Stimulated activated naive CD8-positive, alpha-beta T cell treated with anti-CD3 and anti-CD28 coated beads, Interleukin-15, Interleukin-2, amounts not matched to agents 100 ng/mL and 50 ng/mL, for 24 hours (primary cell): ENCODE measurements around the gene ZNF865.

Experiments used
- H3K27ac Mint-ChIP-seq: one replicate; pipeline ENCODE4 v1.8.0; 2021; ENCODE audit warnings: mild to moderate bottlenecking, mixed read lengths
- H3K27me3 Mint-ChIP-seq: one replicate; pipeline ENCODE4 v1.8.0; 2021; ENCODE audit warnings: mixed read lengths
- H3K36me3 Mint-ChIP-seq: one replicate; pipeline ENCODE4 v1.8.0; 2021; ENCODE audit warnings: low read depth, mixed read lengths
- H3K4me1 Mint-ChIP-seq: one replicate; pipeline ENCODE4 v1.8.0; 2021; ENCODE audit warnings: low read depth, mixed read lengths
- H3K4me3 Mint-ChIP-seq: one replicate; pipeline ENCODE4 v1.8.0; 2021; ENCODE audit warnings: mild to moderate bottlenecking, mixed read lengths
- H3K9me3 Mint-ChIP-seq: one replicate; pipeline ENCODE4 v1.8.0; 2021; ENCODE audit warnings: mixed read lengths

ZNF865 gene

DNA sequence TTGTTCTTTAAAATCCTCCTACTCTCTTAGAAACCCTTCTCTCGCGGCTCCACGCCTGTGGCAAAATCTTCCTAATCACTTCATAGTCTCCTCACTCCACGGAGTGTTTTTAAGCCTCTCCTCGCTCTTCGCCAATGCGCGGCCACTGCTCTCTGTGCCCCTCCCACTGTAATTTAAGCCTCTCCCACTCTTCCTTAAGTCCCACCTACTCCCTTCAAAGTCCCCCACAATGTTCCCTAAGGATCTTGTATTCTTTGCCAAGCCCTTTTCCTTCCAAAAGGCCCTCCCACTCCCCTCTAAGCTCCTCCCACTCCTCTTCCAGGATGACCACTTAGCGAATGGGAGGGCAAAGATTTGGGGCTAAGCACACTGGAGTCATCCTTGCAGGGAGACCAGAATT lies 7.4 kb upstream of the ZNF865 start:
- Mint-ChIP-seq H3K27me3 (no peaks in the 10 kb centered on the region), H3K4me1 (peaks cover 25% of the 10 kb centered on the region), H3K9me3 (no peaks in the 10 kb centered on the region), H3K36me3 (peaks cover 41% of the 10 kb centered on the region), H3K4me3 (no peak overlapping the region), H3K27ac (no peak overlapping the region)

DNA sequence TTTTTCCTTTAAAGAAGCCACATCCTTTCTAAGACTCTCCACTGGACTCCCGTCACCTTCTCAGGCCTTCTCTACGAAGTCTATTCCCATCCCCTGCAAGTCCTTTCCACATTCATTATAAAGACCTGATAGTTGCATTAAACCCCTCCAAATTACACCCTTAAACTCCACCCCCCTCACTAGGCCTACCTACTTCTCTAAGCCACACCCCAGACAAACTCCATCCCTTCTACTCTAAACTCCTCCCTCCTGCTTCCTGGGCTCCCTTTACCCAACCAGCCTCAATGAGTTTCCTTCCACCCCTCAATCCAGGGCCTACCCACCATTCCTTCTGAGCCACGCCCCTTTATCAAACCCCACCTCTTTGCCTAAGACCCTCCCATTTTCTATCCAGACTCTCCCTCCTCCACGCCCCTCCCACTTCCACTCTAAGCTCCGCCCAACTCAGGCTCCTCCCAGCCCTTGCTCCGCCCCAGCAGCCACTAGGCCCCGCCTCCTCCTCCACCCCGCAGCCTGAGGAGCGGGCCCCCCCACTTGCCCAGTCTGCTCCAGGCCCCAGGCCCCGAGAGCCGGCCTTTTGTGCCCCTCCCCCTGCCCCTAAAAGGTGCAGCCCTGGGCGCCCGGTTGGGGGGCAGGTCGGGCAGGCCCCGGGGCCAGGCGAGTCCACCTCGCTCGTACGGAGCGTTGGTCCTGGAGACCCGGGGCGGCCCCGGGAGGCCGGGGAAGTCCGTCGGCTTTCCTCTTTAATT lies 6.6 kb upstream of the ZNF865 start:
- peaks cover 31% of the 10 kb centered on the region for H3K4me1 Mint-ChIP-seq
- peak overlapping the region; percentile 95 for H3K4me3 Mint-ChIP-seq
- no peaks in the 10 kb centered on the region for H3K9me3 Mint-ChIP-seq
- peak overlapping the region; percentile 98 for H3K27ac Mint-ChIP-seq
- no peaks in the 10 kb centered on the region for H3K27me3 Mint-ChIP-seq
- peaks cover 41% of the 10 kb centered on the region for H3K36me3 Mint-ChIP-seq

DNA sequence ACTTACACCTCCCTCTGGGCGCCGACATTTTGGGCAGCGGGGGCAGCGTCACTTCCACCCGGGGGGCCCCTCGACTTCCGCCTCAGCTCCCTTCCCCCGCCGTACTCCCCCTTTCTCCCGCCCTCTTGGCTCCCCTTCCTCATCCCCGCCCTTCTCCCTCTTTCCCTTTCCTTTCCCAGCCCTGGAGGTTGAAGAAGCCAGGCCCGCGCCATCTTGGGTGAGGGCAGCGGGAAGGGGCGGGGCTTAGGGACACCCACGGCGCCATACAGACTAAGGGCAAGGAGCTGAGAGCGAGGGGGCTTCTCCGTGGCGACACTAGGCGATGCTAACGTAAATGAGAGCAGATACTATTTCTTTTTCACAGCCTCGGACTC lies 6.0 kb upstream of the ZNF865 start, which contains the start of gene FIZ1:
FIZ1 (minus strand) TSS at position 50 of the 374 bp plus-strand sequence. CDS start 1,652 bp downstream, outside the sequence.
- Mint-ChIP-seq H3K4me1 (peaks cover 33% of the 10 kb centered on the region), H3K27me3 (no peaks in the 10 kb centered on the region), H3K9me3 (no peaks in the 10 kb centered on the region), H3K4me3 (peak within 1 kb of the TSS; percentile 95), H3K36me3 (peaks cover 41% of the 10 kb centered on the region), H3K27ac (peak within 1 kb of the TSS; percentile 98)

DNA sequence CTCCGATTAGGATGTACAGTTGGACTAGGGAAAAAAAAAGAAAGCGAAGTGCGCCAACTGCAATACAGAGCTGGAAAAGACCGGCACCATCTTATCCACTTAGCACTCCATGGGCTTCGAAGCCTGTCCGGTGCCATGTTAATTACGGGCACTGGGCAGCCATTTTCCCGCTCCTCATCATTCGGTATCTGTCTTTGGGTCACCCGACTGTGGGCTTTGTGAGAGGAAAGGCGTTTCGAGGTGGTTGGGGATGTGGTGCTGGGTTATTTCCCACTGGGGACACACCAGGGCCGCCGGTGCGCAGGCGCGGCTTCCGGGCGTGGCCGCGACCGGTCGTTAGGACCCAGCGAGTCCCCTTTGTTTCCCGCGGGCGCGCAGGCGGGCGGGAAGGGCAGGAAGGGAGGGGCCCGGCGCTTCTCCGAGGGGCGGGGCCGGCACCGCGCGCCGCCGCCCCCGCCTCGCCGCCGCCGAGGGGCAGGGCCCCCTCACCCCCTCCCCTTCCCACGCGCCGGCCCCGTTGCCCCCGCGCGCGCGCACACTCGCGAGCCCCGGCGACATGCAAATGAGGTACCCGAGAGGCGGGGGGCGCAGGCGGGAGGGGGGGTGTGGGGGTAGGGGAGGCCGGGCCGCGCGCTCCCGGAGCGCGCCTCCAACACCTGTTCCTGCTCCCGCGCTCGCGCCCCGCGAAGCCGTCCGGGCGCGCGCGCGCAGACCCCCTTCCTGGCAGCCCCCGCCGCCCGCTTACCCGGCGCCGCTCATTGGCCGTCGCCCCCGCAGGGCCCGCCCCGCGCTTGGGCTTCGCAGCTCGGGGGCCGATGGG lies 5.4 kb upstream of the ZNF865 start, which contains the start of gene ZNF524:
ZNF524 (plus strand) TSS at position 447 of the 820 bp plus-strand sequence. CDS start 1,825 bp downstream, outside the sequence.
- Mint-ChIP-seq H3K4me3 (peak within 1 kb of the TSS; percentile 95), H3K36me3 (peaks cover 36% of the 10 kb centered on the region), H3K9me3 (no peaks in the 10 kb centered on the region), H3K4me1 (peaks cover 37% of the 10 kb centered on the region), H3K27ac (peak within 1 kb of the TSS; percentile 98), H3K27me3 (no peaks in the 10 kb centered on the region)

DNA sequence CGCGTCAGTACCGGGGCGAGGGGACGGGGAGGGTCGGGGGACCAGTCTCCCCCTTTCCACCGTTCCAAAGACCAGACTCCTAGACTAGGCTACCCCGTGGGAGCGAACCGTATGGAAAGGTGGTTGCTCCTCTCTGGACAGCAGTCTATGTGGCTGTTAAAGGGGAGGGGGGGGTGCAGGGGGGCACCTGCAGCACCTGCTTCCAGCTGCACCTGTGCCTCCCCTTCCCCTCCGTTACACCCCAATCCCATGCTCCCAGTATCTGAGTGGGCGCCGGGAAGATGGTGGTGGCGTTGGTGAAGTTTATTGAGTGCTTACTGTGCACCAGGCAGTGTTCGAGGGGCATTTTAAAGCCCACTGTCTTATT lies 4.8 kb upstream of the ZNF865 start:
- Mint-ChIP-seq H3K27ac (no peak overlapping the region), H3K27me3 (no peaks in the 10 kb centered on the region), H3K4me3 (peak overlapping the region; percentile 85), H3K9me3 (no peaks in the 10 kb centered on the region), H3K4me1 (peaks cover 37% of the 10 kb centered on the region), H3K36me3 (peaks cover 30% of the 10 kb centered on the region)

DNA sequence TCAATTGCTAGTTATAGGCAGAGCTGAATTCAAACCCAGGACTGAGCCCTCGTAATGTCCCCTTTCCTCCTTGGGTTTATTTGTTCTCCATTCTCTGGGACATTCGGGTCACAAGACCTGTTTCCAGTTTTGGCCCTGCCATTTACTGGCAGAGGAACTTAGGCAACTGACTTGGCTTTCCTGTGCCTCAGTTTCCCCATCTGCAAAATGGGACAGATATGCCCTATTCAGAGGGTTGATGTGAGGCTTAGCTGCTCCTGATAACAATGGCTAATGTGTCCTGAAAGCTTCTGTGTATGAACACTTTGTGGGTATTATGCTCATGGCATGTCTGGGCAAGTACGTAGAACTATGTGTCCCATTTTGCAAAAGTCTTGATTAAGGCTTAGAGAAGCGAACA lies 4.4 kb upstream of the ZNF865 start:
- Mint-ChIP-seq H3K27me3 (no peaks in the 10 kb centered on the region), H3K36me3 (peaks cover 26% of the 10 kb centered on the region), H3K4me3 (peak overlapping the region; percentile 85), H3K4me1 (peaks cover 41% of the 10 kb centered on the region), H3K9me3 (no peaks in the 10 kb centered on the region), H3K27ac (no peak overlapping the region)

DNA sequence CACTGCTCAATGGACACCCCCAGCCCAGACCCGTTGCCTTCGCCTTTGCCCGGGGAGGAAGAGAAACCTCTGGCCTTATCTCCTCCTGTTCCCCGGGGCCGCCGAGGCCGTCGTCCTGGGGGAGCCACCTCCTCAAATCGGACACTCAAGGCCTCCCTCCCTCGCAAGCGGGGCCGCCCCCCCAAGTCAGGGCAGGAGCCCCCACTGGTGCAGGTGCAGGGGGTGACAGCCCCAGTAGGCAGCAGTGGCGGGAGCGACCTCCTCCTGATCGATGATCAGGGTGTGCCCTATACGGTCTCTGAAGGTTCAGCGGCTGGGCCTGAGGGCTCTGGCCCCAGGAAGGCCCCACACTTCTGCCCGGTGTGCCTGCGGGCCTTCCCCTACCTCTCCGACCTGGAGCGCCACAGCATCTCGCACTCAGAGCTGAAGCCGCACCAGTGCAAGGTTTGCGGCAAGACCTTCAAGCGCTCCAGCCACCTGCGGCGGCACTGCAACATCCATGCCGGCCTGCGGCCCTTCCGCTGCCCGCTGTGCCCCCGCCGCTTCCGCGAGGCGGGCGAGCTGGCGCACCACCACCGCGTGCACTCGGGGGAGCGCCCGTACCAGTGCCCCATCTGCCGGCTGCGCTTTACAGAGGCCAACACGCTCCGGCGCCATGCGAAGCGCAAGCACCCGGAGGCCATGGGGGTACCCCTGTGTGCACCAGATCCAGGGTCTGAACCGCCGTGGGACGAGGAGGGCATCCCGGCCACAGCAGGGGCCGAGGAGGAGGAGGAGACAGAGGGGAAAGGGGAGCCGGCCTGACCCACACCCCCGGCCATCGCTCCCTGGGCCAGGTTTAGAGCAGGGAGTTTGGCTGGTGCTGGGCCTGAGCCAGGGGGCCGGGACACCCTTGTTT lies 3.1 kb upstream of the ZNF865 start:
- Mint-ChIP-seq H3K36me3 (peaks cover 25% of the 10 kb centered on the region), H3K27me3 (no peaks in the 10 kb centered on the region), H3K4me1 (peaks cover 49% of the 10 kb centered on the region), H3K9me3 (no peaks in the 10 kb centered on the region), H3K27ac (no peak overlapping the region), H3K4me3 (no peak overlapping the region)

DNA sequence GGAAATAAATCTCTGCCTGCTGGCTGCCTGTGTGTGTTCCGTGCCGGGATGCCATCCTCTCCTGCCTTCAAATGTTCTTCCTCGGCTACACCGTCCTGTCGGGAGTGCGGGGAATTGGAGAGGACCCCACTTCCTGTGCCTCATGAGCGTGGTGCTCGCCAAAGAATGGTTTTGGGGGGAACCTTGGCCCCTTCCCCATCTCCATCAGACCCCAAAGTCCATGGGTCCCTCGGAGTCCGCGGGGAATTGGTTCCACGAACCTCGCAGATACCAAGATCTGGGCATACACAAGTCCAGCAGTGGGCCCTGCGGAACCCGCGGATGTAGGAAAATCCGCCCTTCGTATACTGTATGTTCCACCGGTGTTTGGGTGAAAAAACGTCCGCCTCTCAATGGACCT lies 2.3 kb upstream of the ZNF865 start:
- Mint-ChIP-seq H3K9me3 (no peaks in the 10 kb centered on the region), H3K27me3 (no peaks in the 10 kb centered on the region), H3K27ac (no peak overlapping the region), H3K36me3 (peaks cover 26% of the 10 kb centered on the region), H3K4me1 (peaks cover 54% of the 10 kb centered on the region), H3K4me3 (no peak overlapping the region)

DNA sequence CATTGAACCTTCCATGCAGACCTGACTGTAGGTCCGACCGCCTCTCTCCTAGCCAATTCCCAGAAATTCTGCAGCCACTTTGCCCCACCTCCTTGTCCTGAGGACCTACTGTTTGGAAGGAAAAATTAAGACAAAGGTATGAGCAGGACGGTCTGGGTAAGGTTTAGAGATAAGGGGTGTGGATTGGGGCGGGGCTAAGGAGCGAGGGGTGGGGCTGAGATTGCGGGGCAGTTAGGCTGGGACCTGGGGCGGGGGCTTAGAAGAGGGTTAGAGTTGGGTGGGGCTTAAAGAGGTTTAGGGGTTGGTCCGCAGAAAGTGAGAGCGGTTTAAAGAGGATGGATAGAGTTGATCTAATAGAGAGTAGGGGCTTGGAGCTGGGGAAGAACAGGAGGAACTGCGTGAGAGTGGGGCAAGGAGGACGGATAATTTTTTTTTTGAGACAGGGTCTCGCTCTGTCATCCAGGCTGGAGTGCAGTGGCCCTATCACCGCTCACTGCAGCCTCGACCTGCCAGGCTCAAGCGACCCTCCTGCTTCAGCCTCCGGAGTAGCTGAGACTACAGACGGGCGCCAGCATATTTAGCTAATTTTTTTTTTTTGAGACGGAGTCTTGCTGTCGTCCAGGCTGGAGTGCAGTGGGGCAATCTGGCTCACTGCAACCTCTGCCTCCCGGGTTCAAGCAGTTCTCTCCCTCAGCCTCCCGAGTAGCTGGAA lies 1.7 kb upstream of the ZNF865 start:
- Mint-ChIP-seq H3K4me3 (no peak overlapping the region), H3K27me3 (no peaks in the 10 kb centered on the region), H3K9me3 (no peaks in the 10 kb centered on the region), H3K36me3 (peaks cover 27% of the 10 kb centered on the region), H3K4me1 (peaks cover 54% of the 10 kb centered on the region), H3K27ac (peak overlapping the region; percentile 28)

DNA sequence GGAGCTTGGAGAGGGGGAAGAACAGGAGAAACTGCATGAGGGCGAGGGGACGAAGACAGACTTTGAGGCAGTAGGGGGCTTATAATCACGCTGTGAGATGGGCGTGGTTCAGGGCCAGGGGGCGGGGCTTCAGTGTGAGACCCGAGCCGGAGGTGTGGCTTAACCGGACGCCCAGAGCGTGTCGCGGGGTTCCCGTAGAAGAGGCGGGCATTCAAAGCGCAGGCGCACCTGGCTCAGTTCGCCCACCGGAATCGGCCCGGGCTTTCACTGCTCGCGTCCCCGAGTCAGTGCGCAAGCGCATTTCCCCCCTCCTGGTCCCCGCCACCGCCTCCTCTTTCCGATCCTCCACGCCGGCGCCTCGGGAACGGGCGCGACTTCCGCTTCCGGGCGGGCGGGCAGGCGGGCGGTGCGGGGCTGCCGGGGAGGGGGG lies 225 bp upstream of the ZNF865 start:
- peak overlapping the region; percentile 96 for H3K27ac Mint-ChIP-seq
- no peaks in the 10 kb centered on the region for H3K9me3 Mint-ChIP-seq
- no peaks in the 10 kb centered on the region for H3K27me3 Mint-ChIP-seq
- H3K4me1 Mint-ChIP-seq, result peaks cover 61% of the 10 kb centered on the region
- peak overlapping the region; percentile 85 for H3K4me3 Mint-ChIP-seq
- peaks cover 36% of the 10 kb centered on the region for H3K36me3 Mint-ChIP-seq

DNA sequence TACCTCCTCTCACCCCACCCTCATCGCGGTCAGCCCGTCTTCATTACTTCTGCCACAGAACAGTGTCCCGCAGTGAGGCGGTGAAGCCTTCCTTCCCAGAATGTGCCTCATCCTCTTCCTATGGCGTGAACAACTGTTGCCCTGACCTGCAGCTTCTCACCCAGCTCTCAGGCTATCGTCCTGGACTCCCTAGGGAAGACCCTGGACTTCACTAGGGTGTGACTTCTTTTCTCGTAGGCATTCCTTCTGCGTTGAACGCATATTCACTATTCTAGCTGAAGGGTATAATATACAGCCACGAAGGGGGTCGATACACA lies 982 bp downstream of the ZNF865 start:
- no peaks in the 10 kb centered on the region for H3K9me3 Mint-ChIP-seq

DNA sequence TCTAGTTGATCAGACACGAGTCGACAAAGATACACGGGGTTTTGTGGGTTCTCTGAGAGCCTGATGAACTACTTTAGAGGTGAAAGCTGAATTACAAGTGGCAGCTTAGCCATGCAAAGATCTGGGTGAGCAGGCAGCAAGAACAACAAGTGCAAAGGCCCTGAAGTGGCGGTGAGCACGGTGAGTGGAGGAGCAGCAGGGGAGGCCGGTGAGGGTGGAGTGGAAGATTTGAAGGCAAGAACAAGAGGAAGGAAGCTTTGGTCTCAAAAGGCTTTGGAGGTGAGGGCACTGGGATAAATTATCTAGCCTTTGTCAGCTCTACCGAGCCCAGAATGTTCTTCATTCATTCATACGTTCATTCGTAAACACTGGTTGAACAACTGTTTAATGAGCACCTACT lies 1.4 kb downstream of the ZNF865 start:
- Mint-ChIP-seq H3K27me3 (no peaks in the 10 kb centered on the region), H3K4me3 (peak overlapping the region; percentile 95), H3K9me3 (no peaks in the 10 kb centered on the region), H3K36me3 (peaks cover 36% of the 10 kb centered on the region), H3K4me1 (peaks cover 64% of the 10 kb centered on the region), H3K27ac (peak overlapping the region; percentile 98)

More for the DNA sequence above, 982 bp downstream of the ZNF865 start:
- H3K27me3 Mint-ChIP-seq, result no peaks in the 10 kb centered on the region
- H3K4me3 Mint-ChIP-seq, result peak overlapping the region; percentile 95
- peaks cover 64% of the 10 kb centered on the region for H3K4me1 Mint-ChIP-seq
- H3K27ac Mint-ChIP-seq, result peak overlapping the region; percentile 98
- peaks cover 36% of the 10 kb centered on the region for H3K36me3 Mint-ChIP-seq

DNA sequence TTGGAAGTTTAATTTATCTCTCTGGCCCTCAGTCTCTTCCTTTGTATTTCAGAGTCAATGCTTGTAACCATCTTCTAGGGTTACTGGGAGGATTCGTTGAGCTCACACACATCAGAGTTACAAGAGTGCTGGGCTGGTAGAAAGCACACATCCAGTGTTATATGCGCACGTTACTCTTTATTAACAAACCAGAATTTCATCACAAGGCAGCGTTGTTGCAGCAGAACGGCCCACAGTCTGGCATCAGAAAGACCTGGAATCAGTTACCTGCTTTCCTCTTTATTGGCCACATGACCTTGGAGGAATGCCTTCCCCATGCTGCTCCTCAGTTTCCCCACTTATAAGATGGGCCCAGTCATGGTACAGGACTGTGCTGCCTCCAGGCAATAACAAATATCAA lies 3.9 kb downstream of the ZNF865 start:
- Mint-ChIP-seq H3K36me3 (peaks cover 41% of the 10 kb centered on the region), H3K4me1 (peaks cover 67% of the 10 kb centered on the region), H3K4me3 (no peak overlapping the region), H3K9me3 (no peaks in the 10 kb centered on the region), H3K27me3 (no peaks in the 10 kb centered on the region), H3K27ac (no peak overlapping the region)

DNA sequence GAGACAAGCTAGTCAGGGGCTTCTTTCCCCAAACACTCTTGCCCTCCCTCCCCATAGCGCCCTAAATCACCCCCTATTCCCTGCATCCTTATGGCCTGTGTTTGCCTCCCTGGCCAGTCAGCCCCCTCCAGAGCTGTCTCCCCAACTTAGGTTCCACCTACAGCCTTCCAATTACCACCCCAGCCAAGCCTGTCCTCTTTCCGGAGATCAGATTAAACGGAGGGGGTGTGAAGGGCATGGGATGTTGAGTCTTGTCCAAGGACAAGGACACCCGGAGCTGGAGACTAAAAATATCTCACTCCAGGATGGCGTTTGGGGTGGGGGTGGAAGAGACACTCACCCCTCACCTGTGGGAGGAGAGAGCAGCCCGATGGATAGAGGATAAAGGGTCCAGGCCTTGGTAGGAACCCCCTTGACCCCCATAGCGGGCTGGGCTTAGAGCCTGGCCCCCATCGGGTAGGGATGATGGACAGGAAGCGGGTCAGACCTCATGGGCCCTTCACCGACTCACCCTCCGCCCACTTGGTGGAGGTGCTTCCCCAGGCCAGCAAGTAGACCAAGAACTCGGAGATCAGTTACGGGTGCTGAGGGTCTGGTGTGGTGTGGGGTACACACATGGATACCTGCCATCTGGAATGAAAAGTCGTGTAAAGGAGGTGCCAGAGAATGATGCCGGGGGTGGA lies 6.0 kb downstream of the ZNF865 start:
- no peaks in the 10 kb centered on the region for H3K27me3 Mint-ChIP-seq
- no peak overlapping the region for H3K4me3 Mint-ChIP-seq

More for the DNA sequence above, 6.0 kb downstream of the ZNF865 start:
- peaks cover 39% of the 10 kb centered on the region for H3K36me3 Mint-ChIP-seq
- no peaks in the 10 kb centered on the region for H3K9me3 Mint-ChIP-seq
- peak overlapping the region; percentile 26 for H3K27ac Mint-ChIP-seq
- peaks cover 55% of the 10 kb centered on the region for H3K4me1 Mint-ChIP-seq
